ENCODE results near the gene CST4.

DNA sequence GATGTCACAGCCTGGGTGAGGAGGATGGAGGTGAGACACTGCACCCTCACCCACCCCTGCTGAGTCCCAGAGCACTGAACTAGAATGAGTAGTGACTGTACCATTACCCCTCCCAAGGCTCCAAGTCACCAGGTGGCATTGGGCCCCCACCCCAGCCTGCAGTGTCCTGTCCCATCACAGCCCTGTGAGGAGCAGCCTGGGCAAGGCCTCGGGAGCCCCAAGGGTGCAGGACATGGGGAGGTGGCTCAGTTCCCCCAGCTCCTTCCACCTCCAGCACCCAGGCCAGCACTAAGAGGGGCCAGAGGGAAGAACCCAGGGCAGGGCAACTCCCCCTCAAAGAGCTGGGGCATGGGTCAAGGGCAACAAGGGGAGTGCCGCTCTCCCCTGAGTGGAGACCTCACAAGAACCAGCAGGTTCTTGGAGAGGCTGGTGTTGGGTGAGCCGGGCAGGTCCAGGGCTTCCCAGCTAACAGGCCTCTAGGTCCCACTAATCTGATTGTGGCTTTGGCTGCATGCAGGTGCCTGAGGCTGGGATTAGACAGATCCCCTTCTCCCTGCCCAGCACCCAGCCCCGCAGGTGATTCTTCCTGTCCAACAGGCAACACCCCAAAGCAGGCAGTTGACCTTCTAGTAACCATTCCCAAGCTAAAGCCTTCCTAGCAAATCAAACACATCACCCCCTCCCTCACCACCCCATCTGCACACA, 2.6 kb downstream of the CST4 start:
- TF ChIP-seq, protein P1, sequence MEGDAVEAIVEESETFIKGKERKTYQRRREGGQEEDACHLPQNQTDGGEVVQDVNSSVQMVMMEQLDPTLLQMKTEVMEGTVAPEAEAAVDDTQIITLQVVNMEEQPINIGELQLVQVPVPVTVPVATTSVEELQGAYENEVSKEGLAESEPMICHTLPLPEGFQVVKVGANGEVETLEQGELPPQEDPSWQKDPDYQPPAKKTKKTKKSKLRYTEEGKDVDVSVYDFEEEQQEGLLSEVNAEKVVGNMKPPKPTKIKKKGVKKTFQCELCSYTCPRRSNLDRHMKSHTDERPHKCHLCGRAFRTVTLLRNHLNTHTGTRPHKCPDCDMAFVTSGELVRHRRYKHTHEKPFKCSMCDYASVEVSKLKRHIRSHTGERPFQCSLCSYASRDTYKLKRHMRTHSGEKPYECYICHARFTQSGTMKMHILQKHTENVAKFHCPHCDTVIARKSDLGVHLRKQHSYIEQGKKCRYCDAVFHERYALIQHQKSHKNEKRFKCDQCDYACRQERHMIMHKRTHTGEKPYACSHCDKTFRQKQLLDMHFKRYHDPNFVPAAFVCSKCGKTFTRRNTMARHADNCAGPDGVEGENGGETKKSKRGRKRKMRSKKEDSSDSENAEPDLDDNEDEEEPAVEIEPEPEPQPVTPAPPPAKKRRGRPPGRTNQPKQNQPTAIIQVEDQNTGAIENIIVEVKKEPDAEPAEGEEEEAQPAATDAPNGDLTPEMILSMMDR (IDR thresholded peaks at IDR 0.05; ENCODE audit: borderline replicate concordance, extremely low read depth, low read length, poor library complexity, severe bottlenecking), result no peak
- no peak for TF ChIP-seq EZH2 (IDR thresholded peaks at IDR 0.05; ENCODE audit: borderline replicate concordance, low read depth, low read length, severe bottlenecking)

Data from DND-41 (cell line).